ENCODE data around the gene EVX1.

DNA sequence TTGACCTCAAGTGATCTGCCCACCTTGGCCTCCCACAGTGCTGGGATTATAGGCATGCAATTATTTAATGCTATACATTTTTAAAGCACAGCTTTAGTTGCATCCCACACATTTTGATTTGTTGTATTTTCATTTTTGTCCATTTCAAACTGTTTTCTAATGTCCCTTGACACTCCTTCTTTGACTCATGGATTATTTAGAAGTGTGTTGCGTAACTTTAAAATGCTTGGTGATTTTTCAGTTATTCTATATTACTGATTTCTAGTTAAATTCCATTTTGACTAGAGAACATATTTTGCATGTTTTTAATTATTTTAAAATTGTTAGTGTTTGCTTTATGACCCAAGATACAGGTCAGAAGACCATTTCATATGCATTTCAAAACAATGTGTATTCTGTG is 28.8 kb downstream of the EVX1 start:
- TF ChIP-seq EZH2phosphoT487 (IDR thresholded peaks at IDR 0.05; ENCODE audit: insufficient read depth, low read depth) (no peak), EZH2 (IDR thresholded peaks at IDR 0.05; ENCODE audit: insufficient read depth, poor library complexity, severe bottlenecking) (no peak)

Measured in GM23248 (cell line).